Gastroesophageal sphincter (tissue), 4 donors: ENCODE data around the gene STMN1. TPM values are rescaled to one million over a fixed set of nuclear protein-coding genes. Genes with fewer than 3 reads are reported as not detected.

Experiments used
- ATAC-seq: fragments of 150-250 bp; one replicate; pipeline ENCODE4 v1.9.1; 2016; ENCODE audit warnings: mild to moderate bottlenecking, moderate library complexity
- H3K27ac ChIP-seq, 4 donors: fragments of 200-600 bp; sonication (generic) in 3 of 4; 1 replicate in 3 of 4; 2 replicates in 1 of 4; pipeline ENCODE4 v1.5.1; 2016 to 2019
- H3K27me3 ChIP-seq: fragments of 200-600 bp; sonication (generic); one replicate; pipeline ENCODE4 v1.5.1; 2019
- H3K36me3 ChIP-seq, 2 donors: fragments of 200-600 bp; sonication (generic); one replicate each; pipeline ENCODE4 v1.5.1; 2019; ENCODE audit warnings: control low read depth in 1 of 2
- H3K4me1 ChIP-seq, 3 donors: fragments of 200-600 bp; sonication (generic); 1 replicate in 2 of 3; 2 replicates in 1 of 3; pipeline ENCODE4 v1.5.1; 2016 to 2019; ENCODE audit warnings: control low read depth in 2 of 3
- H3K4me3 ChIP-seq, 2 donors: fragments of 200-600 bp; sonication (generic); one replicate each; pipeline ENCODE4 v1.5.1; 2019; ENCODE audit warnings: mild to moderate bottlenecking in 1 of 2, moderate library complexity in 1 of 2
- H3K9me3 ChIP-seq, 3 donors: fragments of 200-600 bp; sonication (generic); one replicate each; pipeline ENCODE4 v1.5.1; 2017 to 2019; ENCODE audit warnings: control low read depth in 2 of 3
- CTCF ChIP-seq, 4 experiments: fragments of 200-600 bp in 2 of 4; fragments of 450-650 bp in 2 of 4; sonication (generic) in 1 of 4; IDR thresholded peaks; one replicate each; pipeline ENCODE4 v1.5.1; 2017 to 2019; ENCODE audit warnings: antibody characterized with exemption in 4 of 4, mild to moderate bottlenecking in 2 of 4, moderate library complexity in 2 of 4
- EP300 ChIP-seq: sonication (generic); formaldehyde crosslinking; IDR thresholded peaks from one replicate; pipeline ENCODE4 v1.6.1; 2017; ENCODE audit warnings: antibody characterized with exemption, mild to moderate bottlenecking
- POLR2A ChIP-seq, 2 donors: fragments of 450-650 bp; IDR thresholded peaks; one replicate each; pipeline ENCODE4 v1.6.1; 2017; ENCODE audit warnings: antibody characterized with exemption in 2 of 2, mild to moderate bottlenecking in 2 of 2, moderate library complexity in 1 of 2
- POLR2AphosphoS5 ChIP-seq: sonication (generic); formaldehyde crosslinking; IDR thresholded peaks from one replicate; pipeline ENCODE4 v1.6.1; 2017; ENCODE audit warnings: antibody characterized with exemption
- WGBS, 2 donors: methylation state at CpG; one replicate each; pipeline ENCODE4 v1.1.5; 2018; ENCODE audit warnings: low coverage in 1 of 2; 5-methylcytosine and 5-hydroxymethylcytosine counted together
- total RNA-seq, 4 donors: library from RNA; depleted of rRNA; stranded (reverse); fragments of >200 nt; gene quantifications; one replicate each; pipeline ENCODE4 v1.1.0, GENCODE V29; 2016

Gene STMN1
- total RNA-seq, 4 donors from 2014 or later = 12.2 to 30.0 (median 14.6) TPM

DNA sequence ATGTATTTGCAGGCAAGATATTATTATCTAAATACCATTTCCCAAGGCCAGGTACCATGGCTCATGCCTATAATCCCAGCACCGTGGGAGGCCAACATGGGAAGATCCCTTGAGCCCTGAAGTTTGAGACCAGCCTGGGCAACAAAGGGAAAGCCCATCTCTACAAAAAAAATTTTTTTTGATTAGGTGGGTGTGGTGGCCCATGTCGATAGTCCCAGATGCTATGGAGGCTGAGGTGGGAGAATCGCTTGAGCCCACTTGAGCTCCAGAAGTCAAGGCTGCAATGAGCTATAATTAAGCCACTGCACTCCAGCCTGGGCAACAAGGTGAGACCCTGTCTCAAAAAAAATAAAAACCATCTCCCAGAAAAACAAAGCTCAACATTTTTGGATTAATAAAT is 2.2 kb downstream of the STMN1 start:
- Histone ChIP-seq H3K4me1 (peaks cover 0 to 36% (median 9%) of the 10 kb centered on the region in 3 donors), H3K27me3 (no peaks in the 10 kb centered on the region)

GRCh38 chr1:25902462-25902861 is 3.8 kb downstream of the STMN1 start:
- Histone ChIP-seq H3K27me3 (no peaks in the 10 kb centered on the region), H3K4me3 (no peak overlapping the region), H3K4me1 (peaks cover 0 to 36% (median 9%) of the 10 kb centered on the region in 3 donors), H3K9me3 (no peaks in the 10 kb centered on the region), H3K36me3 (peaks cover 0 to 40% of the 10 kb centered on the region in 2 donors), H3K27ac (no peak overlapping the region)
- TF ChIP-seq POLR2AphosphoS5 (no peak), EP300 (no peak), POLR2A (IDR thresholded peaks at IDR 0.05) (no peak), CTCF (IDR thresholded peaks at IDR 0.05) (no peak)
- WGBS, 2 donors = 50 to 83% methylated on average over 1 to 3 of the region's 3 CpGs
- ATAC-seq = no peak

More for the DNA sequence above, 2.2 kb downstream of the STMN1 start:
- Histone ChIP-seq H3K36me3 (peaks cover 0 to 30% of the 10 kb centered on the region in 2 donors), H3K27ac (no peak overlapping the region), H3K4me3 (no peak overlapping the region), H3K9me3 (no peaks in the 10 kb centered on the region)
- no peak for TF ChIP-seq EP300
- 39 to 47% methylated on average over 2 of the region's 3 CpGs for WGBS, 2 donors
- no peak for ATAC-seq

- Histone ChIP-seq H3K27me3 (no peaks in the 10 kb centered on the region), H3K9me3 (no peaks in the 10 kb centered on the region), H3K4me1 (peaks cover 0 to 27% (median 7%) of the 10 kb centered on the region in 3 donors), H3K27ac (no peak overlapping the region), H3K4me3 (no peak overlapping the region), H3K36me3 (peaks cover 0 to 40% of the 10 kb centered on the region in 2 donors)
- TF ChIP-seq POLR2AphosphoS5 = no peak
- no peak for TF ChIP-seq POLR2A (IDR thresholded peaks at IDR 0.05)
- no peak for TF ChIP-seq CTCF (IDR thresholded peaks at IDR 0.05)
- no peak for TF ChIP-seq EP300
- no peak for ATAC-seq
- WGBS, 2 donors = 69 to 80% methylated on average over 5 of the region's 5 CpGs
Measured at GRCh38 chr1:25900219-25900618, 6.0 kb downstream of the STMN1 start.

DNA sequence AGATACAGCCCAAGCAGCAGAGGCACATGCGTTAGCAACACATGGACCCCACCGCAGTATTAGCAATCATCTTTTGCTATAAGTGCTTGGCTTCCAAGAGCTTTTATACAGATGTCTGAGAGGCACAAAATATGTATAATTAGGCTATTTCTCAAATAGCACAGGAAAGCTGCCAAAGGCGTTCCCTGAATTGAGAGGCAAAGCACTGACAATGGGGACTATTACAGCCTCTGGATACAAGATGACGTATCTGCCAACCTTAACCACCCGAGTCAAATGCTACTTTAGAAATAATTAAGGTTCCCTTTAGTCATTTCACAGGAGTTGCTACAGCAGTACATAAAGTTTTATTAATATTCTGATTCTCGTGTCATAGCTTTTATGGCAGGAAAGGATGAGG is 6.4 kb downstream of the STMN1 start:
- no peak for ATAC-seq
- 73 to 75% methylated on average over 4 of the region's 6 CpGs for WGBS, 2 donors
- Histone ChIP-seq H3K27ac (no peak overlapping the region), H3K4me1 (peaks cover 0 to 27% (median 7%) of the 10 kb centered on the region in 3 donors), H3K4me3 (no peak overlapping the region), H3K27me3 (no peaks in the 10 kb centered on the region), H3K36me3 (peaks cover 0 to 40% of the 10 kb centered on the region in 2 donors), H3K9me3 (no peaks in the 10 kb centered on the region)
- TF ChIP-seq EP300 (no peak), POLR2AphosphoS5 (no peak), CTCF (IDR thresholded peaks at IDR 0.05) (no peak), POLR2A (IDR thresholded peaks at IDR 0.05) (no peak)

DNA sequence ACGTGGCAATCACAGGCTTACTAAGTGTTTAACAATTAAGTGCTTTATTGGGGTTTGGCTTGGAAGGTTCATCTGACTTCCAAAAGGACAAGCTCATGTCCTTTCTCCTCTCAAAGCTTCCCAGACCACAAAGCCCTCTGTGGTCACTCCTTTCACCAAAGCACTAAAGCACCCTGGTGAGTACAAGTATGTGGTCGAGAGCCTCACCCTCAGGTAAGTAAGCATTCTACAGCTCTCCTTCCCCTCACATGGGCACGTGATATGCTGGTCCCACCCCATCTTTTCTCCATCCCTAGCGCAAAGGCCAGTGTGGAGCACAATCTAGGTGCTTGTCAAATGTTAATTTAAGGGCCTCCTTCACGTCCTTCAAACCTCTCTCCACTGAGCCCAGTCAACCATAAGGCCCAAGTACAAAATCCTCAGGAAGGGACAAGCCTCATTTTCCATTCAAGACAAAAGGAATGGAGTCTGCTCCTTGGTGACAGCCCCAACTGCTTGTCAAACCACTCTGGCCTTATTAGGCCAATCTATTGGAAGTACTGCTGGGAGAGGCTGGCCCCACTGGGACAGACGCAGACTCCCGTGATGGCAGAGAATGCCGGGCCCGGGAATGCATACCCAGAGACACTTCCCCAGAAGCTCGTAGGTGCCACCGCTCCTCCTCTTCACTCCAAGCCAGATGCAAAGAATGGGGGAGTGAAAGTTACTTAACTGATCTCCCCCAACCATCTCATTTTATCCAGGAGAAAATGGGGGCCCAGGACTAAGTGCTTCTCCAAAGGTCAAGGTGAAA is 7.8 kb downstream of the STMN1 start:
- peaks cover 0 to 40% of the 10 kb centered on the region in 2 donors for H3K36me3 ChIP-seq
- H3K27me3 ChIP-seq = no peaks in the 10 kb centered on the region
- H3K9me3 ChIP-seq = no peaks in the 10 kb centered on the region
- no peak overlapping the region for H3K4me3 ChIP-seq
- no peak for ATAC-seq
- no peak overlapping the region for H3K27ac ChIP-seq
- no peak for TF ChIP-seq POLR2AphosphoS5
- TF ChIP-seq POLR2A (IDR thresholded peaks at IDR 0.05) = no peak
- TF ChIP-seq CTCF (IDR thresholded peaks at IDR 0.05) = no peak
- no peak for TF ChIP-seq EP300
- 69 to 79% methylated on average over 2 to 5 of the region's 11 CpGs for WGBS, 2 donors
- H3K4me1 ChIP-seq = peaks cover 0 to 17% (median 2%) of the 10 kb centered on the region in 3 donors
